ENCODE measurements around the gene DPH1.

- TF ChIP-seq POLR2AphosphoS5 (IDR thresholded peaks at IDR 0.05), result no peak
- no peak for TF ChIP-seq POLR2A (IDR thresholded peaks at IDR 0.05)
Observed at GRCh38 chr17:2061441-2061958, 31.5 kb downstream of the DPH1 start.
